Heart left ventricle (tissue), 13 donors: ENCODE data around the gene CD302.

ENCODE experiments used
- POLR2A ChIP-seq, 2 donors: fragments of 450-650 bp; IDR thresholded peaks; one replicate each; pipeline ENCODE4 v1.6.1; 2017; ENCODE audit warnings: antibody characterized with exemption in 2 of 2, mild to moderate bottlenecking in 2 of 2, moderate library complexity in 2 of 2
- TF ChIP-seq, protein P1 (sequence below), 12 donors: fragments of 200-600 bp; sonication (generic) in 4 of 12; IDR thresholded peaks; one replicate each; pipeline versions ENCODE4 v1.5.0 to v1.8.0; 2018 to 2022; ENCODE audit warnings: antibody characterized with exemption in 12 of 12, mild to moderate bottlenecking in 5 of 12
- donor health status: ischemic (EF 13 %, LVEDD 7.1; RV severe dilation, severe dysfunction).
- donor health status: DM: no; HTN: yes; CAD: no.
- donor health status: DM: no; HTN: no; CAD: no.
- donor health status: ischemic (EF 25% LVEDD 6.9; RV normal size, moderate dysfunction).
- donor health status: ischemic (EF 25% LVEDD 5.7; RV mildly dilated, moderate dysfunction).
- donor health status: ischemic (EF 35%, LVEDD 5.7; RV mildly dilated, moderate dysfunction).
- donor health status: nonischemic (EF 11% LVEDD 7.7; RV severe dilation, severe dysfunction).
- donor health status: DM: yes; HTN: yes; CAD: no.
- donor health status: PGD.
- donor health status: ischemic (EF 29% LVEDD 5.4; RV normal size, mild dysfunction).
- donor health status: nonischemic (EF 23%, LVEDD 6.1; RV moderate dilation, normal function).

DNA sequence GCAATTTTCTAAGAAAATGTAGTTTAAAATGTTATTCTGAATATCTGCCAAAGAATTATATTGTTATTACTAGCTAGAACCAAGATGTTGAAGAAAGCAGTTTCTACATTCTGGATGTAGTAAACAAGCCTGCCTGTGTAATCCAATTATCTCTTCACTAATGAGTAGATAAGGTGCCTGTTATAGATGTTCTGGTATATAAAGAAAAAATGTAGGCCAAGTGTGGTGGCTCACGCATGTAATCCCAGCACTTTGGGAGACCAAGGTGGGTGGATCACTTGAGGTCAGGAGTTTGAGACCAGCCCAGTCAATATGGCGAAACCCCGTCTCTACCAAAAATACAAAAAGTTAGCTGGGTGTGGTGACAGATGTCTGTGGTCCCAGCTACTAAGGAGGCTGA lies 28.9 kb downstream of the CD302 start:
- TF ChIP-seq, protein P1, sequence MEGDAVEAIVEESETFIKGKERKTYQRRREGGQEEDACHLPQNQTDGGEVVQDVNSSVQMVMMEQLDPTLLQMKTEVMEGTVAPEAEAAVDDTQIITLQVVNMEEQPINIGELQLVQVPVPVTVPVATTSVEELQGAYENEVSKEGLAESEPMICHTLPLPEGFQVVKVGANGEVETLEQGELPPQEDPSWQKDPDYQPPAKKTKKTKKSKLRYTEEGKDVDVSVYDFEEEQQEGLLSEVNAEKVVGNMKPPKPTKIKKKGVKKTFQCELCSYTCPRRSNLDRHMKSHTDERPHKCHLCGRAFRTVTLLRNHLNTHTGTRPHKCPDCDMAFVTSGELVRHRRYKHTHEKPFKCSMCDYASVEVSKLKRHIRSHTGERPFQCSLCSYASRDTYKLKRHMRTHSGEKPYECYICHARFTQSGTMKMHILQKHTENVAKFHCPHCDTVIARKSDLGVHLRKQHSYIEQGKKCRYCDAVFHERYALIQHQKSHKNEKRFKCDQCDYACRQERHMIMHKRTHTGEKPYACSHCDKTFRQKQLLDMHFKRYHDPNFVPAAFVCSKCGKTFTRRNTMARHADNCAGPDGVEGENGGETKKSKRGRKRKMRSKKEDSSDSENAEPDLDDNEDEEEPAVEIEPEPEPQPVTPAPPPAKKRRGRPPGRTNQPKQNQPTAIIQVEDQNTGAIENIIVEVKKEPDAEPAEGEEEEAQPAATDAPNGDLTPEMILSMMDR (IDR thresholded peaks at IDR 0.05), result no peak
- no peak for TF ChIP-seq POLR2A (IDR thresholded peaks at IDR 0.05)
